H1 (cell line): ENCODE data around the gene MMP20. TPM values are rescaled to one million over a fixed set of nuclear protein-coding genes. Genes with fewer than 3 reads are reported as not detected.

Experiments used
- BACH1 ChIP-seq: IDR thresholded peaks from 2 replicates; pipeline ENCODE4 v1.6.1; 2012; ENCODE audit warnings: low read length, improper control_type of control experiment
- CEBPB ChIP-seq: IDR thresholded peaks from 2 replicates; pipeline ENCODE4 v1.6.1; 2012; ENCODE audit warnings: low read depth, low read length
- CHD7 ChIP-seq: fragments of 300-600 bp; sonication (generic); IDR thresholded peaks from 2 replicates; pipeline ENCODE4 v1.7.1; 2012; ENCODE audit warnings: low read length, moderate library complexity, mild to moderate bottlenecking, inconsistent platforms; ENCODE audit not compliant: insufficient replicate concordance
- EGR1 ChIP-seq: IDR thresholded peaks from 2 replicates; pipeline ENCODE4 v1.6.1; 2011; ENCODE audit warnings: low read depth, low read length, borderline replicate concordance
- EP300 ChIP-seq, 2 experiments: IDR thresholded peaks; 1 replicate in 1 of 2; 2 replicates in 1 of 2; pipeline ENCODE4 v1.6.1; 2011 to 2012; ENCODE audit warnings: low read depth in 2 of 2, low read length in 2 of 2, mild to moderate bottlenecking in 2 of 2, borderline replicate concordance in 1 of 2, inconsistent platforms in 1 of 2, moderate library complexity in 1 of 2
- GABPA ChIP-seq: IDR thresholded peaks from 2 replicates; pipeline ENCODE4 v1.6.1; 2011; ENCODE audit warnings: mild to moderate bottlenecking, low read length, moderate library complexity, borderline replicate concordance; ENCODE audit not compliant: insufficient read depth
- GTF2F1 ChIP-seq: IDR thresholded peaks from 2 replicates; pipeline ENCODE4 v1.6.1; 2012; ENCODE audit warnings: low read depth, low read length, improper control_type of control experiment, borderline replicate concordance
- PHF8 ChIP-seq: fragments of 200-600 bp; sonication (generic); conservative IDR thresholded peaks from 2 replicates; pipeline ENCODE4 v1.7.1; 2012; ENCODE audit warnings: low read depth, mild to moderate bottlenecking, inconsistent platforms, low read length, moderate library complexity
- SAP30 ChIP-seq: fragments of 300-600 bp; sonication (generic); IDR thresholded peaks from 2 replicates; pipeline ENCODE4 v1.7.1; 2012; ENCODE audit warnings: low read length, moderate library complexity, mild to moderate bottlenecking, inconsistent platforms; ENCODE audit not compliant: insufficient read depth, insufficient replicate concordance
- SIRT6 ChIP-seq: IDR thresholded peaks from one replicate; pipeline ENCODE4 v1.7.1; 2012; ENCODE audit warnings: low read length, inconsistent platforms
- SP4 ChIP-seq: IDR thresholded peaks from 2 replicates; pipeline ENCODE4 v1.6.1; 2012; ENCODE audit warnings: low read length, inconsistent platforms
- TEAD4 ChIP-seq: IDR thresholded peaks from 2 replicates; pipeline ENCODE4 v1.6.1; 2012; ENCODE audit warnings: low read depth, low read length, inconsistent platforms, mixed read lengths
- polyA plus RNA-seq, 7 experiments: library from polyadenylated mRNA; depleted of rRNA in 3 of 7; stranded (reverse) in 5 of 7; unstranded in 2 of 7; fragments of >200 nt in 5 of 7; fragments of 200-250 nt in 2 of 7; gene quantifications; 1 replicate in 5 of 7; 2 replicates in 1 of 7; 4 replicates in 1 of 7; pipeline versions ENCODE4 v1.2.1 to v1.2.3, GENCODE V29; 2011 to 2013; ENCODE audit warnings: missing spikeins in 2 of 7, mixed read lengths in 2 of 7
- total RNA-seq: library from RNA; stranded (reverse); fragmentation: NEBNext Ultra II Directional; extraction: Animal tissue kit (Norgen Biotek cat#: 25700); gene quantifications from 2 replicates; pipeline ENCODE4 v1.2.1, GENCODE V29; 2021

MMP20 gene
- total and polyA plus RNA-seq, 2 of the 8 experiments (the other 6 are each of a cell fraction or from before 2014, with no cell fraction given) = not detected

- TF ChIP-seq CHD7 = no peak
- no peak for TF ChIP-seq CEBPB
- no peak for TF ChIP-seq TEAD4
- TF ChIP-seq GTF2F1 = no peak
- TF ChIP-seq GABPA = no peak
- no peak for TF ChIP-seq PHF8
- no peak for TF ChIP-seq SIRT6
- TF ChIP-seq SP4 = no peak
- no peak for TF ChIP-seq EP300 (IDR thresholded peaks at IDR 0.05; ENCODE audit: borderline replicate concordance in 1 of 2, low read depth in 2 of 2, low read length in 2 of 2)
- no peak for TF ChIP-seq SAP30
- no peak for TF ChIP-seq BACH1
- TF ChIP-seq EGR1 = no peak
- TF ChIP-seq, all 59 proteins: peak for 0
Observed at GRCh38 chr11:102576350-102576749, 48.8 kb downstream of the MMP20 start (continued).
